Measurements from ENCODE around the gene ADRB1.

ADRB1 gene

GRCh38 chr10:114095559-114096337, 52.1 kb downstream of the ADRB1 start:
- DNase-seq = no peak
